Superior temporal gyrus (tissue), 1 donor: ENCODE data around the gene SUN2.

Experiments
- DNase-seq: peaks from one replicate; pipeline ENCODE4 v3.0.0-alpha.2; 2016; ENCODE audit errors: extremely low spot score

The SUN2 gene

GRCh38 chr22:38754751-38755154 is 1.0 kb downstream of the SUN2 start:
- DNase-seq = no peak

GRCh38 chr22:38753948-38754750 is 1.6 kb downstream of the SUN2 start:
- peak; percentile 71 for DNase-seq

- peak; percentile 20 for DNase-seq
Measured at GRCh38 chr22:38751422-38752346, 4.1 kb downstream of the SUN2 start.

- DNase-seq = no peak
Measured at GRCh38 chr22:38751066-38751421, 4.8 kb downstream of the SUN2 start.

- DNase-seq = no peak
Measured at GRCh38 chr22:38750638-38751037, 5.2 kb downstream of the SUN2 start.

- DNase-seq = no peak
Measured at GRCh38 chr22:38750104-38750503, 5.7 kb downstream of the SUN2 start.

- DNase-seq = peak; percentile 10
Measured at GRCh38 chr22:38748487-38749136, 7.2 kb downstream of the SUN2 start.

- DNase-seq = no peak
Measured at GRCh38 chr22:38745676-38746460, 9.9 kb downstream of the SUN2 start.

- DNase-seq = no peak
Measured at GRCh38 chr22:38744981-38745380, 10.8 kb downstream of the SUN2 start.

- no peak for DNase-seq
Measured at GRCh38 chr22:38742176-38742942, 13.4 kb downstream of the SUN2 start.

- no peak for DNase-seq
Measured at GRCh38 chr22:38741576-38741975, 14.2 kb downstream of the SUN2 start.

- no peak for DNase-seq
Measured at GRCh38 chr22:38741166-38741565, 14.6 kb downstream of the SUN2 start.

GRCh38 chr22:38740754-38741153 is 15.0 kb downstream of the SUN2 start:
- DNase-seq = peak; percentile 10

GRCh38 chr22:38740116-38740723 is 15.6 kb downstream of the SUN2 start:
- DNase-seq = peak; percentile 22

- peak; percentile 8 for DNase-seq
Measured at GRCh38 chr22:38739300-38740055, 16.3 kb downstream of the SUN2 start.

GRCh38 chr22:38738475-38739070 is 17.2 kb downstream of the SUN2 start:
- DNase-seq = no peak

GRCh38 chr22:38737302-38738060 is 18.3 kb downstream of the SUN2 start:
- no peak for DNase-seq

GRCh38 chr22:38736257-38736570 is 19.6 kb downstream of the SUN2 start:
- no peak for DNase-seq
